ENCODE measurements around the gene WDFY4.

GRCh38 chr10:48760983-48761382, 76.3 kb downstream of the WDFY4 start:
- TF ChIP-seq CTCF (IDR thresholded peaks at IDR 0.05) (no peak), SIN3A (IDR thresholded peaks at IDR 0.05; ENCODE audit: borderline replicate concordance, insufficient read depth, low read depth, low read length) (no peak), POLR2AphosphoS5 (IDR thresholded peaks at IDR 0.05; ENCODE audit: low read depth, low read length) (no peak), TCF7L2 (IDR thresholded peaks at IDR 0.05; ENCODE audit: low read depth, low read length) (no peak), REST (IDR thresholded peaks at IDR 0.05; ENCODE audit: insufficient read depth in 1 of 2, low read depth in 2 of 2, low read length in 1 of 2) (no peak)
